ENCODE results near the gene ELL.
"Not testable (repeated sequence)": the region's sequence is repeated elsewhere in the genome, so short reads cannot be mapped to it uniquely, and the experiment has no call there.

Gene ELL

GRCh38 chr19:18557411-18558201 is 35.7 kb upstream of the ELL start, which contains the start of gene KXD1:
KXD1 (plus strand) TSS chr19:18557870; CDS start chr19:18562057, 4,187 bp downstream.
- no peak for TF ChIP-seq CTCF (IDR thresholded peaks at IDR 0.05; ENCODE audit: extremely low read depth, missing control alignments)
- DNase-seq (ENCODE audit: low spot score) = peak; percentile 98

- no peak for TF ChIP-seq CTCF (IDR thresholded peaks at IDR 0.05; ENCODE audit: extremely low read depth, missing control alignments)
- DNase-seq (ENCODE audit: low spot score) = no peak
These were observed 29.8 kb upstream of the ELL start for GRCh38 chr19:18551631-18552030.

- TF ChIP-seq CTCF (IDR thresholded peaks at IDR 0.05; ENCODE audit: extremely low read depth, missing control alignments) = peak; percentile 7
- peak; percentile 90 for DNase-seq (ENCODE audit: low spot score)
These were observed 22.1 kb upstream of the ELL start for GRCh38 chr19:18543814-18544475.

- no peak for TF ChIP-seq CTCF (IDR thresholded peaks at IDR 0.05; ENCODE audit: extremely low read depth, missing control alignments)
- peak; percentile 99 for DNase-seq (ENCODE audit: low spot score)
These were observed 21.3 kb upstream of the ELL start, which contains the start of gene FKBP8 for GRCh38 chr19:18542941-18543813. FKBP8 (minus strand) TSS chr19:18543573; CDS start chr19:18541970, 1,603 bp downstream.

- TF ChIP-seq CTCF (IDR thresholded peaks at IDR 0.05; ENCODE audit: extremely low read depth, missing control alignments) = no peak
- no peak for DNase-seq (ENCODE audit: low spot score)
These were observed 20.4 kb upstream of the ELL start for GRCh38 chr19:18541992-18542940.

- DNase-seq (ENCODE audit: low spot score) = peak; percentile 6
- TF ChIP-seq CTCF (IDR thresholded peaks at IDR 0.05; ENCODE audit: extremely low read depth, missing control alignments) = no peak
These were observed 19.6 kb upstream of the ELL start for GRCh38 chr19:18541258-18541991.

- not testable (repeated sequence) for DNase-seq (ENCODE audit: low spot score)
These were observed 18.3 kb upstream of the ELL start for GRCh38 chr19:18540200-18540599.

Measured in GM20000 (cell line).